Fibroblast of pulmonary artery (primary cell): ENCODE measurements around the gene PLXNB1.

Experiments used
- DNase-seq: peaks from one replicate; pipeline ENCODE4 v3.0.0-alpha.2; 2010; ENCODE audit warnings: low read depth
- H3K4me3 ChIP-seq: replicated peaks from 2 replicates; pipeline ENCODE4 v1.5.1; 2011; ENCODE audit warnings: low read depth, mild to moderate bottlenecking, control low read depth, low read length, moderate library complexity
- CTCF ChIP-seq: IDR thresholded peaks from 2 replicates; pipeline ENCODE4 v1.5.1; 2011; ENCODE audit warnings: mild to moderate bottlenecking, control low read depth, low read length, inconsistent platforms; ENCODE audit errors: missing control alignments

The PLXNB1 gene

GRCh38 chr3:48423883-48424695 lies 5.8 kb downstream of the PLXNB1 start:
- no peak for DNase-seq
- H3K4me3 ChIP-seq = no peak overlapping the region
- TF ChIP-seq CTCF = no peak

GRCh38 chr3:48423241-48423882 lies 6.5 kb downstream of the PLXNB1 start:
- DNase-seq = no peak

GRCh38 chr3:48422681-48423080 lies 7.2 kb downstream of the PLXNB1 start:
- TF ChIP-seq CTCF = no peak
- no peak for DNase-seq
- H3K4me3 ChIP-seq = no peak overlapping the region

More at GRCh38 chr3:48423241-48423882, 6.5 kb downstream of the PLXNB1 start:
- no peak for TF ChIP-seq CTCF
- no peak overlapping the region for H3K4me3 ChIP-seq

GRCh38 chr3:48422272-48422671 lies 7.6 kb downstream of the PLXNB1 start:
- no peak for TF ChIP-seq CTCF
- H3K4me3 ChIP-seq = no peak overlapping the region
- DNase-seq = no peak

- no peak for TF ChIP-seq CTCF
- no peak for DNase-seq
- no peak overlapping the region for H3K4me3 ChIP-seq
Observed at GRCh38 chr3:48420561-48420960, 9.3 kb downstream of the PLXNB1 start.

- no peak overlapping the region for H3K4me3 ChIP-seq
- no peak for TF ChIP-seq CTCF
- DNase-seq = no peak
Observed at GRCh38 chr3:48419597-48419996, 10.3 kb downstream of the PLXNB1 start.

- no peak for TF ChIP-seq CTCF
- no peak overlapping the region for H3K4me3 ChIP-seq
- no peak for DNase-seq
Observed at GRCh38 chr3:48419149-48419548, 10.7 kb downstream of the PLXNB1 start.
